ENCODE data around the gene SERPING1. TPM values are rescaled to one million over a fixed set of nuclear protein-coding genes. Genes with fewer than 3 reads are reported as not detected.

The SERPING1 gene
- total and polyA plus RNA-seq, 2 donors (not counting 1 experiment from before 2014, with no cell fraction given), result not detected

- Mint-ChIP-seq H3K27ac (no peak overlapping the region), H3K9me3 (ENCODE audit: insufficient read depth) (no peaks in the 10 kb centered on the region), H3K4me1 (no peaks in the 10 kb centered on the region), H3K4me3 (no peak overlapping the region), H3K27me3 (peaks cover 7% of the 10 kb centered on the region)
- Histone ChIP-seq H3K9me3 (ENCODE audit: control extremely low read depth in 1 of 3, control insufficient read depth in 2 of 3, insufficient read depth in 1 of 3, low read length in 2 of 3) (no peaks in the 10 kb centered on the region), H3K4me1 (ENCODE audit: control insufficient read depth in 2 of 2, insufficient read depth in 2 of 2, low read length in 2 of 2) (no peaks in the 10 kb centered on the region), H3K27ac (ENCODE audit: low read length in 2 of 2) (no peak overlapping the region), H4K20me1 (ENCODE audit: control insufficient read depth, insufficient read depth, low read length, poor library complexity, severe bottlenecking) (no peaks in the 10 kb centered on the region), H3K4me3 (ENCODE audit: control extremely low read depth in 1 of 5, extremely low read depth in 1 of 5, insufficient read depth in 1 of 5, low read depth in 2 of 5, low read length in 4 of 5) (no peak overlapping the region), H2AFZ (ENCODE audit: insufficient read depth, low read depth, low read length, poor library complexity, severe bottlenecking) (no peak overlapping the region), H3K36me3 (replicated peaks in 1 of 2; ENCODE audit: control extremely low read depth in 1 of 2, control insufficient read depth in 1 of 2, extremely low read depth in 1 of 2, insufficient read depth in 2 of 2, low read length in 1 of 2) (no peaks in the 10 kb centered on the region), H3K9ac (ENCODE audit: low read length) (no peak overlapping the region), H3K27me3 (replicated peaks in 1 of 4; ENCODE audit: control extremely low read depth in 1 of 4, control insufficient read depth in 3 of 4, insufficient read depth in 4 of 4, low read length in 3 of 4) (peaks cover 0 to 5% (median 2%) of the 10 kb centered on the region in 4 experiments), H3K4me2 (replicated peaks; ENCODE audit: low read depth, low read length, poor library complexity, severe bottlenecking) (no peak overlapping the region), H3K79me2 (ENCODE audit: control insufficient read depth, insufficient read depth, low read length) (no peaks in the 10 kb centered on the region)
- no peak for TF ChIP-seq EZH2 (IDR thresholded peaks at IDR 0.05; ENCODE audit: borderline replicate concordance, insufficient read depth, low read depth, low read length, poor library complexity, severe bottlenecking)
- intact Hi-C loops (cut with micrococcal nuclease), result no loop called here
- ChIA-PET POLR2A (no interaction called here), CTCF (interaction anchor here (1.5 kb wide), 1 partner anchor 47 kb away, joined by 4 read pairs; no protein-coding TSS in a partner anchor)
- no peak for ATAC-seq (ENCODE audit: low read depth)
- 76% methylated on average over 3 of the region's 4 CpGs for WGBS (ENCODE audit: insufficient coverage)
- no peak for DNase-seq
These were observed 23.4 kb upstream of the SERPING1 start for GRCh38 chr11:57574061-57574460.

DNA sequence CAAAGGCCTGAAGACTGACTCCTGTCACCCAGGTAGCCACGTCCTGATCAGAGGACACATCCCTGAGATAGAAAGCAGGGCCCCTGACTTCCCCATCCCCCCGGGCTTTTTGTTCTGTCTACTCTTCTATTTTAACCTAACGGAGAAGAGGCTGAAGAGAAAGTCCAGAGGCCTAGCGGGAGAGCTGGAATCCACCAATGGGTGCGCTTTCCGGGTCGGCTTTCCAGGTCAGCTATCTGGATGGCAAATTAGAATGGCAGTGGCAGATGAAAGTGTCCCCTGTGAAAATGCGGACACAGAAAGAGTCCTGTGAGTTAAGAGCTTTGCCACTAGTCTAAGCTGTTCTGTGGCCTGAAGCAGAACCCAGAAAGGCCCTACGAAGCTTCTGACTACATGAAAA lies 13.1 kb upstream of the SERPING1 start:
- Mint-ChIP-seq H3K4me3 (no peak overlapping the region), H3K4me1 (no peaks in the 10 kb centered on the region), H3K9me3 (ENCODE audit: insufficient read depth) (no peaks in the 10 kb centered on the region), H3K27me3 (peaks cover 5% of the 10 kb centered on the region), H3K27ac (no peak overlapping the region)
- no peaks in the 10 kb centered on the region for H3K9me3 ChIP-seq (ENCODE audit: control extremely low read depth in 1 of 3, control insufficient read depth in 2 of 3, insufficient read depth in 1 of 3, low read length in 2 of 3)
- TF ChIP-seq EZH2 (IDR thresholded peaks at IDR 0.05; ENCODE audit: borderline replicate concordance, insufficient read depth, low read depth, low read length, poor library complexity, severe bottlenecking), result no peak
- TF ChIP-seq, protein P1, sequence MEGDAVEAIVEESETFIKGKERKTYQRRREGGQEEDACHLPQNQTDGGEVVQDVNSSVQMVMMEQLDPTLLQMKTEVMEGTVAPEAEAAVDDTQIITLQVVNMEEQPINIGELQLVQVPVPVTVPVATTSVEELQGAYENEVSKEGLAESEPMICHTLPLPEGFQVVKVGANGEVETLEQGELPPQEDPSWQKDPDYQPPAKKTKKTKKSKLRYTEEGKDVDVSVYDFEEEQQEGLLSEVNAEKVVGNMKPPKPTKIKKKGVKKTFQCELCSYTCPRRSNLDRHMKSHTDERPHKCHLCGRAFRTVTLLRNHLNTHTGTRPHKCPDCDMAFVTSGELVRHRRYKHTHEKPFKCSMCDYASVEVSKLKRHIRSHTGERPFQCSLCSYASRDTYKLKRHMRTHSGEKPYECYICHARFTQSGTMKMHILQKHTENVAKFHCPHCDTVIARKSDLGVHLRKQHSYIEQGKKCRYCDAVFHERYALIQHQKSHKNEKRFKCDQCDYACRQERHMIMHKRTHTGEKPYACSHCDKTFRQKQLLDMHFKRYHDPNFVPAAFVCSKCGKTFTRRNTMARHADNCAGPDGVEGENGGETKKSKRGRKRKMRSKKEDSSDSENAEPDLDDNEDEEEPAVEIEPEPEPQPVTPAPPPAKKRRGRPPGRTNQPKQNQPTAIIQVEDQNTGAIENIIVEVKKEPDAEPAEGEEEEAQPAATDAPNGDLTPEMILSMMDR (IDR thresholded peaks at IDR 0.05), result no peak
- no peaks in the 10 kb centered on the region for H3K79me2 ChIP-seq (ENCODE audit: control insufficient read depth, insufficient read depth, low read length)
- WGBS (ENCODE audit: insufficient coverage), result 91% methylated on average over 8 of the region's 9 CpGs
- no peak overlapping the region for H3K27ac ChIP-seq (ENCODE audit: low read length in 2 of 2)
- ATAC-seq (ENCODE audit: low read depth), result no peak
- no peaks in the 10 kb centered on the region for H3K27me3 ChIP-seq (replicated peaks in 1 of 4; ENCODE audit: control extremely low read depth in 1 of 4, control insufficient read depth in 3 of 4, insufficient read depth in 4 of 4, low read length in 3 of 4)
- H2AFZ ChIP-seq (ENCODE audit: insufficient read depth, low read depth, low read length, poor library complexity, severe bottlenecking), result no peak overlapping the region
- H3K36me3 ChIP-seq (replicated peaks in 1 of 2; ENCODE audit: control extremely low read depth in 1 of 2, control insufficient read depth in 1 of 2, extremely low read depth in 1 of 2, insufficient read depth in 2 of 2, low read length in 1 of 2), result no peaks in the 10 kb centered on the region
- intact Hi-C loops (cut with micrococcal nuclease), result no loop called here
- no peak overlapping the region for H3K9ac ChIP-seq (ENCODE audit: low read length)
- H3K4me2 ChIP-seq (replicated peaks; ENCODE audit: low read depth, low read length, poor library complexity, severe bottlenecking), result no peak overlapping the region
- no peaks in the 10 kb centered on the region for H4K20me1 ChIP-seq (ENCODE audit: control insufficient read depth, insufficient read depth, low read length, poor library complexity, severe bottlenecking)
- POLR2A ChIA-PET, result no interaction called here
- no peak for DNase-seq
- H3K4me3 ChIP-seq (ENCODE audit: control extremely low read depth in 1 of 5, extremely low read depth in 1 of 5, insufficient read depth in 1 of 5, low read depth in 2 of 5, low read length in 4 of 5), result no peak overlapping the region
- CTCF ChIA-PET, result no interaction called here
- no peaks in the 10 kb centered on the region for H3K4me1 ChIP-seq (ENCODE audit: control insufficient read depth in 2 of 2, insufficient read depth in 2 of 2, low read length in 2 of 2)
